ENCODE data around the gene TMEM131L. TPM values are rescaled to one million over a fixed set of nuclear protein-coding genes. Genes with fewer than 3 reads are reported as not detected.

Gene TMEM131L
- total RNA-seq, 1 donor from 2014 or later, result 14.1 TPM

DNA sequence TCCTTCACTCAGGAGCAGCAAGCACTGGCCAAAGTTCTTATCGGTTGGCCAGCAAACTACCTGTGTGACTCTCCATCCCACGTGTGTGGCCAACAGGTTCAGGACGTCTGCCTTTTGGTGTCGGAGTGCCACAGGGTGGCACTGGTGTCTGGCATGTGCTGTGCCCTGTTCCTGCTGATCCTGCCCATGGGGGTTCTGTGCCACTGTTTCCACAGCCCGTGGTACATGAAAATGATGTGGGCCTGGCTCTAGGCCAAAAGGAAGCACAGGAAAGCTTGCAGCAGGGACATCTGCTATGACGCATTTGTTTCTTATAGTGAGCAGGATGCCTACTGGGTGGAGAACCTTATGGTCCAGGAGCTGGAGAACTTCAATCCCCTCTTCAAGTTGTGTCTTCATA lies 213.3 kb downstream of the TMEM131L start:
- no peaks in the 10 kb centered on the region for H3K27me3 ChIP-seq
- peaks cover 5% of the 10 kb centered on the region for H3K9me3 ChIP-seq
- peaks cover 10% of the 10 kb centered on the region for H3K4me1 ChIP-seq
- H3K27ac ChIP-seq, result no peak overlapping the region
- ATAC-seq (no peak), DNase-seq (no peak)
- H3K36me3 ChIP-seq, result no peaks in the 10 kb centered on the region
- intact Hi-C loops (cut with DNase I), result no loop called here
- H3K4me3 ChIP-seq, result no peak overlapping the region
- TF ChIP-seq, protein P1, sequence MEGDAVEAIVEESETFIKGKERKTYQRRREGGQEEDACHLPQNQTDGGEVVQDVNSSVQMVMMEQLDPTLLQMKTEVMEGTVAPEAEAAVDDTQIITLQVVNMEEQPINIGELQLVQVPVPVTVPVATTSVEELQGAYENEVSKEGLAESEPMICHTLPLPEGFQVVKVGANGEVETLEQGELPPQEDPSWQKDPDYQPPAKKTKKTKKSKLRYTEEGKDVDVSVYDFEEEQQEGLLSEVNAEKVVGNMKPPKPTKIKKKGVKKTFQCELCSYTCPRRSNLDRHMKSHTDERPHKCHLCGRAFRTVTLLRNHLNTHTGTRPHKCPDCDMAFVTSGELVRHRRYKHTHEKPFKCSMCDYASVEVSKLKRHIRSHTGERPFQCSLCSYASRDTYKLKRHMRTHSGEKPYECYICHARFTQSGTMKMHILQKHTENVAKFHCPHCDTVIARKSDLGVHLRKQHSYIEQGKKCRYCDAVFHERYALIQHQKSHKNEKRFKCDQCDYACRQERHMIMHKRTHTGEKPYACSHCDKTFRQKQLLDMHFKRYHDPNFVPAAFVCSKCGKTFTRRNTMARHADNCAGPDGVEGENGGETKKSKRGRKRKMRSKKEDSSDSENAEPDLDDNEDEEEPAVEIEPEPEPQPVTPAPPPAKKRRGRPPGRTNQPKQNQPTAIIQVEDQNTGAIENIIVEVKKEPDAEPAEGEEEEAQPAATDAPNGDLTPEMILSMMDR (IDR thresholded peaks at IDR 0.05), result no peak

DNA sequence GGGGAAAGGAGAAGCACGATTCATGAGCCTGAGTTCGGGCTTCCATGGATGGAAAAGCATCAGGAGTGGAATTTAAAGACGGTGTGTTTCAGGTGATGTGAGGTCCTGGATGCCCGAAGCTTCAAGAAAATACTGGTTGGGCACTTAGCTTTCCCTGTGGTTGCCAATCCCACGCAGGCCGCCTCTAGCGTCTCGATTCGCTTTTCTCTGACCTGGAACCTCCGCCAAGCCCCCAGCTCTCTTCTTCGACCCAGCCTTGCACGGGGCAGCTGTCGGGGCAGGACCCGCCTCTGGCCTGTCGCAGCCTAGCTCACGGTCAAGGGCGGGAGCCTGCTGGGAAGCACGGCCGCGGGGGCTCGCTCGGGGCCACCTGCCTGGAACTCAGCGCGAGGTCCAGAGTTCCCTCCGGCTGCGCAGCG lies 217.6 kb downstream of the TMEM131L start:
- Histone ChIP-seq H3K4me3 (peak overlapping the region; percentile 65), H3K4me1 (peaks cover 10% of the 10 kb centered on the region), H3K27ac (peak overlapping the region; percentile 79), H3K9me3 (peaks cover 8% of the 10 kb centered on the region), H3K27me3 (no peaks in the 10 kb centered on the region), H3K36me3 (peaks cover 6% of the 10 kb centered on the region)
- TF ChIP-seq, protein P1 (IDR thresholded peaks at IDR 0.05), result no peak
- ATAC-seq (no peak), DNase-seq (no peak)
- intact Hi-C loops (cut with DNase I), result no loop called here

DNA sequence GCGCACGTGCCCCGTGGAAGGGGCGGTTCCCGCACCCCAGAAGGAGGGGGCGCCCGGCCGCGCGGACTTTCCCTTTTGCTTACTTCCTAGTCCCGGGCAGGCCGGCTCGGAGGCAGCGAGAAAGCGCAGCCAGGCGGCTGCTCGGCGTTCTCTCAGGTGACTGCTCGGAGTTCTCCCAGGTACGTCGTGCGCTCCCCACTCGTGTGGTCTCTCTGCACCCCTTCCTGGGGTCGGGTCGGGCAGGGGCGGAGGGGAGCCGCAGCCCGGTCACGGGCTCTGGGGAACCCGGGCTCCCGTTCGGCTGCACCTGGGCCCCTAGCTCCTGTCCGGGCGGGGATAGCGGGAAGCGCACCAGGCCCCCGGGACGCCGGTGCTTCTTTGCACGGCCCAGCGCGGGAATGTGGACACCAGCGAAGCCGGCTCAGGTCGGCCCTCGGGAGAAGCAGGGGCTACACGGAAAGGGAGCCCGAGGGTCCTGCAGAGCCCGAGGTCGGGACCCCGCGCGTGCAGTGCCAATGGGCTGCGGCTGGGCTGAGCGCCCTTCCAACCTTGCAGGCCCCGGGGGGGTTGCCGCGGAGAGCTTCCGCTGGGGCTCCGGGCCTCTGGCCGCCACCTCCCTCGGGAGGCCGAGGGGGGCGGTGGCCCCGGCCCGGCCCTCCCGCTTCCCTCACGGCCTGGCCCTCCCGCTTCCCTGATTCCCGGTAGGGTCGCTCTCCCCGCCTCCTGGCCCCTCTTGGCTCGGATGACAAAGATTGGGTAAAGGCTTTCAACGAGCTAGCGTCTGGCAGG lies 218.2 kb downstream of the TMEM131L start, which contains the start of gene TLR2:
Gene TLR2 (plus strand): TSS at position 99 of the 789 bp plus-strand sequence. CDS start 18,628 bp downstream, outside the sequence.
- Histone ChIP-seq H3K4me3 (peak within 1 kb of the TSS; percentile 65), H3K4me1 (peaks cover 10% of the 10 kb centered on the region), H3K9me3 (peaks cover 9% of the 10 kb centered on the region), H3K27me3 (no peaks in the 10 kb centered on the region), H3K36me3 (peaks cover 12% of the 10 kb centered on the region), H3K27ac (peak within 1 kb of the TSS; percentile 79)
- ATAC-seq (peak; percentile 94), DNase-seq (peak; percentile 94)
- TF ChIP-seq, protein P1 (IDR thresholded peaks at IDR 0.05), result no peak
- intact Hi-C loops (cut with DNase I), result no loop called here

DNA sequence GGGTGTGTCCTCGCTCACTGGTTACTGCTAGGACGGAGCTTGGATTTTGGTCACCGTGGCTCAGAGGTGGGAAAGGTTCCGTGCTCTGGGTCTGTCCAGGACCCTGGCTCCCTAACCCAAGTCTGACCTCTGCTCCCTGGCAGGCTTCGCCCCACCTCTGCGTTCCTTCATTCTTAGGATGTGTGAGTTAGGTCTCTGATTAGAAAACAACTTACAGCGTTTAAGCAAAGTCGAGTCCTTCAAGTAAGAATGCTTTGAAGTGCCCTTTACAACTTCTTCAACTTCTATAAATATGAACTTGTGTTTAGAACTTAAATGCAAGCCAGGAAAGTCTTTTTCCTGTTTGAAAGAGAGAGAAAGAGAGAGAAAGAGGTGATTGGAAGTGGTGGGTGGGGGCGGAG lies 218.8 kb downstream of the TMEM131L start:
- intact Hi-C loops (cut with DNase I), result no loop called here
- H3K36me3 ChIP-seq, result peaks cover 18% of the 10 kb centered on the region
- H3K9me3 ChIP-seq, result peaks cover 9% of the 10 kb centered on the region
- no peaks in the 10 kb centered on the region for H3K27me3 ChIP-seq
- H3K4me1 ChIP-seq, result peaks cover 10% of the 10 kb centered on the region
- H3K27ac ChIP-seq, result peak overlapping the region; percentile 79
- H3K4me3 ChIP-seq, result peak overlapping the region; percentile 65
- DNase-seq (no peak), ATAC-seq (no peak)
- TF ChIP-seq, protein P1 (IDR thresholded peaks at IDR 0.05), result no peak

Other genes with a start within 250 kb of the TMEM131L start
- not detected for gene MND1, start 121.7 kb upstream of the TMEM131L start, total RNA-seq
- gene TLR2, start 217.9 kb downstream of the TMEM131L start, total RNA-seq, result 94.0 TPM